ENCODE results near the gene CT47A7.
"Not testable (repeated sequence)": the region's sequence is repeated elsewhere in the genome, so short reads cannot be mapped to it uniquely, and the experiment has no call there.

The CT47A7 gene

DNA sequence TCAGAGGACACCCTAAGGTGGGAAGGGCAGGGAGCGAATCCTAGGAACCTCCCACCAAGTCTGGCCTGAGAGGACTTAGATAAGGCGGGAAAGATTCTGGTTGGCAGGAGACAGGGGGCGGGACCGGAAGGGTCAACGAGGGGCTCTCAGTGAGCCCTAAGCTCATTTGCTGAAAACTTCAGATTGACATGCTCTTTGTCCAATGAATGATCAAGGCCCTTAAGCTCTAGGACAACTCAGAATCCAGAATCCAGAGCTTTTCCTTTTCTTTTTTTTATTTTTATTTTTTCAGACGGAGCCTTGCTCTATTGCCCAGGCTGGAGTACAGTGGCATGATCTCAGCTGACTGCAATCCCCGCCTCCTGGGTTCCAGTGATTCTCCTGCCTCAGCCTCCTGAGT is at the start of gene CT47A7:
Gene CT47A7, minus strand, starts transcription at position 101 of the 400 bp plus-strand sequence. CDS start 255 bp downstream, outside the sequence.
- DNase-seq = not testable (repeated sequence)

DNA sequence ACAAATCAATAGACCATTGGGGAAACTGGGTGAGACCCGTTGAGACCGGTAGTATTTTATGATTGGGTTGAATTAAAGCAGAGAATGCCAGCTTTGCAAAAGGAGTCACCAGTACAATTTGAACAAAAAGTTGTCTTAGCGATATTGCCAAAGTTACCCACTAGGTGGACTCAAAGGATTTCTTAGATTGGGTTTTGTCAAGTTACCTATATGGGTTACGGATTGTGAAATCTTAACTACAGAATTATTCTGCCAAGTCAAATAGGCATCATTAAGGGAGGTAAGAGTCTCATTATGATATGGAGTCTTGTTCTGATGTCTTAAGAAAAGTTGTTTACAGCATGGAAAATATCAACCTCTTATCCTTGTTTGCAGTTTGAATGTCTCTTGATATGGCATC is 44.2 kb upstream of the CT47A7 start:
- no peak for DNase-seq

DNA sequence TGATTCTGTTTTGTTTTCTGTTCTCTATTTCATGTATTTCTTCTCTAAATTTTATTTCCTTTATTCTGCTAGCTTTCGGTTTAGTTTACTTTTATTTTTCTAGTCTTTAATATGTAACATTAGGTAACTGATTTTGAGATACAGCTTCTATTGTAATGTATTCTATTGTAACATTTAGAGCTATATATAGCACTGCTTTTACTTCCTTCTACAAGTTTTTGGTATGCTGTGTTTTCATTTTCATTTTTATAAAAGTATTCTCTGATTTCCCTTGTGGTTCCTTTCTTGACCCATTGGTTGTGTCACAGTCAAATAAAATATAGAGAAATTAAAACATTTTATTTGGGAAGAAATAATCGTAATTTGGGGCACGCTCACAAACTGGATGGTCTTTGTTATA is 43.0 kb upstream of the CT47A7 start:
- DNase-seq = no peak

DNA sequence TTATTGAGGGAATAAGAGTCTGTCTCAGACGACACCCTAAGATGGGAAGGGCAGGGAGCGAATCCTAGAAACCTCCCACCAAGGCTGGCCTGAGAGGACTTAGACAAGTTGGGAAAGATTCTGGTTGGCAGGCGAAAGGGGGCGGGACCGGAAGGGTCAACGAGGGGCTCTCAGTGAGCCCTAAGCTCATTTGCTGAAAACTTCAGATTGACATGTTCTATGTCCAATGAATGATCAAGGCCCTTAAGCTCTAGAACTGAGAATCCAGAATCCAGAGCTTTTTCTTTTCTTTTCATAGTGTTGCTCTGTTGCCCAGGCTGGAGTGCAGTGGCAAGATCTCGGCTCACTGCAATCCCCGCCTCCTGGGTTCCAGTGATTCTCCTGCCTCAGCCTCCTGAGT is 29.3 kb upstream of the CT47A7 start, which contains the start of gene CT47A1:
Gene CT47A1, minus strand, starts transcription at position 101 of the 400 bp plus-strand sequence. CDS start 231 bp downstream, outside the sequence.
- DNase-seq = not testable (repeated sequence)

Data from stimulated activated naive CD4-positive, alpha-beta T cell (primary cell).